Suprapubic skin (tissue), 3 donors: Measurements from ENCODE around the gene MAP7D1.

ENCODE experiments used
- POLR2A ChIP-seq, 2 donors: fragments of 450-650 bp; IDR thresholded peaks; one replicate each; pipeline ENCODE4 v1.6.1; 2017; ENCODE audit warnings: antibody characterized with exemption in 2 of 2, mild to moderate bottlenecking in 2 of 2, moderate library complexity in 2 of 2
- TF ChIP-seq, protein P1 (sequence below), 2 donors: fragments of 200-600 bp in 1 of 2; fragments of 450-650 bp in 1 of 2; sonication (generic) in 1 of 2; IDR thresholded peaks; one replicate each; pipeline ENCODE4 v1.5.1; 2016 to 2019; ENCODE audit warnings: antibody characterized with exemption in 2 of 2, mild to moderate bottlenecking in 1 of 2, moderate library complexity in 1 of 2

DNA sequence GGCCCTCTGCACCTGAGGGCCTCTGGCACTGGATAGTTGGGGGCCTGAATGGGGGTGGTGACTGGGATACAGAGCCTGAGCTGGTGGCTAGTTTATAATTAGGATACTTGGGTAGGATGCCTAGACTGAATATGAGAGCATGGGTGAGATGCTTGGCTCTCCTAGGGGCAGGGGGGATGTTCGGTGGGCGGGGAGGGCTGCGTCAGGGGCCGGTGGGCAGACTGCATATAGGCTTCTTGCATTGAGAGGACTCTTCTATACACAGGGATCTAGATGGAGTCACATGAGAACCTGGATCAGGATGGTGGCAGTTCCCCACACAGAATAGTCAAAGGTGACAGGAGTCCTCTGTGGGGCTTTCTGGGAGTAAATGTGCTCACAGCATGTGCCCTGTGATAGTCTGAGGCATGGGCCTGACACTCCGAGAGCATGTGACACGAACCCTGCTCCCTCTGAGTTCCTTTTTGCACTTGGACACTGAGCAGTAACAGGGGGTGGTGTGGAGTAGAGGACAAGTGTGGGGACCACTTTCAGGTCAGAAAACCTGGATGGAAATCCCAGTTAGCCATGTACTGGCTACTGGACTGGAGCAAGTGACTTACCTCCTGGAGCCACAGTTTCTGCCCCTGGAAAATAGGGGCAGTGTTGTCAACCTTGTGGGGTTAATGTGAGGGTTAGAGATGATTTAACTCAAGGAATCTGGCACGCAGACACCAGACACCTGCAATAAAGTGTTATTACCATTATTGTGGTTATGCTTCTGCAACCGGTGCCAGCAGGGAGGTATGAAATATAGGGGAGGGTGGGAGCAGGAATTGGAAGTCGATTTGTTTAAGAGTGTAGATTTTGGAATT is 2.2 kb downstream of the MAP7D1 start:
- no peak for TF ChIP-seq POLR2A (IDR thresholded peaks at IDR 0.05)
- TF ChIP-seq, protein P1, sequence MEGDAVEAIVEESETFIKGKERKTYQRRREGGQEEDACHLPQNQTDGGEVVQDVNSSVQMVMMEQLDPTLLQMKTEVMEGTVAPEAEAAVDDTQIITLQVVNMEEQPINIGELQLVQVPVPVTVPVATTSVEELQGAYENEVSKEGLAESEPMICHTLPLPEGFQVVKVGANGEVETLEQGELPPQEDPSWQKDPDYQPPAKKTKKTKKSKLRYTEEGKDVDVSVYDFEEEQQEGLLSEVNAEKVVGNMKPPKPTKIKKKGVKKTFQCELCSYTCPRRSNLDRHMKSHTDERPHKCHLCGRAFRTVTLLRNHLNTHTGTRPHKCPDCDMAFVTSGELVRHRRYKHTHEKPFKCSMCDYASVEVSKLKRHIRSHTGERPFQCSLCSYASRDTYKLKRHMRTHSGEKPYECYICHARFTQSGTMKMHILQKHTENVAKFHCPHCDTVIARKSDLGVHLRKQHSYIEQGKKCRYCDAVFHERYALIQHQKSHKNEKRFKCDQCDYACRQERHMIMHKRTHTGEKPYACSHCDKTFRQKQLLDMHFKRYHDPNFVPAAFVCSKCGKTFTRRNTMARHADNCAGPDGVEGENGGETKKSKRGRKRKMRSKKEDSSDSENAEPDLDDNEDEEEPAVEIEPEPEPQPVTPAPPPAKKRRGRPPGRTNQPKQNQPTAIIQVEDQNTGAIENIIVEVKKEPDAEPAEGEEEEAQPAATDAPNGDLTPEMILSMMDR (IDR thresholded peaks at IDR 0.05) = no peak
